Measurements from ENCODE around the gene LRRC9.
"Not testable (repeated sequence)": the region's sequence is repeated elsewhere in the genome, so short reads cannot be mapped to it uniquely, and the experiment has no call there.

GRCh38 chr14:59952141-59952540 lies 32.2 kb downstream of the LRRC9 start:
- TF ChIP-seq CTCF (conservative IDR thresholded peaks at IDR 0.05); EZH2 (IDR thresholded peaks at IDR 0.05; ENCODE audit: low read depth): not testable (repeated sequence)

Measured in PC-9 (cell line).